ENCODE data around the gene ITLN1.

The ITLN1 gene

GRCh38 chr1:160830321-160831153, 54.4 kb downstream of the ITLN1 start:
- Histone ChIP-seq H3K36me3 (ENCODE audit: insufficient read depth, insufficient read length, low read length) (no peaks in the 10 kb centered on the region), H3K4me3 (ENCODE audit: insufficient read length, low read depth) (no peak overlapping the region), H3K4me1 (ENCODE audit: insufficient read depth, insufficient read length) (no peaks in the 10 kb centered on the region), H3K9me3 (ENCODE audit: insufficient read depth, low read length) (no peaks in the 10 kb centered on the region), H3K27me3 (ENCODE audit: insufficient read depth, insufficient read length) (no peaks in the 10 kb centered on the region), H3K9ac (ENCODE audit: insufficient read length, low read depth) (no peak overlapping the region)
- TF ChIP-seq YY1 (IDR thresholded peaks at IDR 0.05; ENCODE audit: insufficient read depth, insufficient read length) (no peak), ZNF274 (IDR thresholded peaks at IDR 0.05; ENCODE audit: low read depth, low read length) (no peak), SUZ12 (IDR thresholded peaks at IDR 0.05; ENCODE audit: extremely low read depth, insufficient read depth, insufficient read length) (no peak)
- DNase-seq (ENCODE audit: low read depth, low spot score): peak; percentile 84

GRCh38 chr1:160829766-160830165, 55.2 kb downstream of the ITLN1 start:
- Histone ChIP-seq H3K36me3 (ENCODE audit: insufficient read depth, insufficient read length, low read length) (no peaks in the 10 kb centered on the region), H3K4me3 (ENCODE audit: insufficient read length, low read depth) (no peak overlapping the region), H3K4me1 (ENCODE audit: insufficient read depth, insufficient read length) (no peaks in the 10 kb centered on the region), H3K9ac (ENCODE audit: insufficient read length, low read depth) (no peak overlapping the region), H3K9me3 (ENCODE audit: insufficient read depth, low read length) (no peaks in the 10 kb centered on the region), H3K27me3 (ENCODE audit: insufficient read depth, insufficient read length) (no peaks in the 10 kb centered on the region)
- TF ChIP-seq ZNF274 (IDR thresholded peaks at IDR 0.05; ENCODE audit: low read depth, low read length): no peak
- no peak for TF ChIP-seq YY1 (IDR thresholded peaks at IDR 0.05; ENCODE audit: insufficient read depth, insufficient read length)
- TF ChIP-seq SUZ12 (IDR thresholded peaks at IDR 0.05; ENCODE audit: extremely low read depth, insufficient read depth, insufficient read length): no peak
- DNase-seq (ENCODE audit: low read depth, low spot score): no peak

DNA sequence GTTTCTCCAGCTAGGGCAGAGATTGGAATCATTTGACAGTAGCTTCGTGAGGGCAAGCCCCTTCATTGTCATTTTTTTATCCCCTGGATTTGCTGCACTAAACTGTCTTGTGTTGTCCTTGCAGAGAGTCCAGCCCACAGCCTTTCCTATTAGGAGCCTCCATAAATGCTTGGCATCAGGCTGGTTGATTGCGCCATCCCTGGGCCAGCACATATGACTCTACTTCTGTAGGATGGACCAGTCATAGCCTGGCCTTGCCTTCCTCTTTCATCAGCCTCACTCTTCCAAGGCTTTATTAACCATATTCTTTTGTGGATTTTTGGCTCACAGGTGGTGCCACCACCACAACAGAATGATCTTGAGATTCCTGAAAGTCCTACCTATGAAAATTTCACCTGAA, 57.6 kb downstream of the ITLN1 start:
- H3K9me3 ChIP-seq (ENCODE audit: insufficient read depth, low read length): no peaks in the 10 kb centered on the region
- no peak for TF ChIP-seq ZNF274 (IDR thresholded peaks at IDR 0.05; ENCODE audit: low read depth, low read length)
- no peak for TF ChIP-seq YY1 (IDR thresholded peaks at IDR 0.05; ENCODE audit: insufficient read depth, insufficient read length)
- TF ChIP-seq SUZ12 (IDR thresholded peaks at IDR 0.05; ENCODE audit: extremely low read depth, insufficient read depth, insufficient read length): no peak
- no peaks in the 10 kb centered on the region for H3K27me3 ChIP-seq (ENCODE audit: insufficient read depth, insufficient read length)
- H3K9ac ChIP-seq (ENCODE audit: insufficient read length, low read depth): no peak overlapping the region
- no peak overlapping the region for H3K4me3 ChIP-seq (ENCODE audit: insufficient read length, low read depth)
- no peaks in the 10 kb centered on the region for H3K4me1 ChIP-seq (ENCODE audit: insufficient read depth, insufficient read length)
- DNase-seq (ENCODE audit: low read depth, low spot score): no peak
- no peaks in the 10 kb centered on the region for H3K36me3 ChIP-seq (ENCODE audit: insufficient read depth, insufficient read length, low read length)

DNA sequence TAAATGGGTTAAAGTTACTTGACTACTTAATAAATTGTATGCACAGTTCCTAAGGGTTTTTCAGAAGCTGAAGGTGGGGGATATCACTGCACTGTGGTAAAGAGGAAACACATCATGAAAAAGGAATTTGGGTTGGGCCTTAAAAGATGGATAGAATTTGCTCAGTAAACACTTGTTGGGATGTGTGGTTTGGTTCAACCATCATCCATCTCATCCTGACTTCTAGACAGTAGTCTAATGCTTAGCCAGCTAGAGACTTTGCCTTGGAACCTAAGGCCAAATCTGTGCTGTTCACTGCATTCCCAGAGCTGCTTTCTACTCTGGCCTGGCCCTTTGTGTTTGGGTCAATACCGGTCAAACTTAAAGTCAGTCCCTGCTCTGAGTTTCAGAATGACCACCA, 58.4 kb downstream of the ITLN1 start:
- no peaks in the 10 kb centered on the region for H3K27me3 ChIP-seq (ENCODE audit: insufficient read depth, insufficient read length)
- DNase-seq (ENCODE audit: low read depth, low spot score): no peak
- H3K4me1 ChIP-seq (ENCODE audit: insufficient read depth, insufficient read length): no peaks in the 10 kb centered on the region
- no peaks in the 10 kb centered on the region for H3K36me3 ChIP-seq (ENCODE audit: insufficient read depth, insufficient read length, low read length)
- TF ChIP-seq ZNF274 (IDR thresholded peaks at IDR 0.05; ENCODE audit: low read depth, low read length) (no peak), YY1 (IDR thresholded peaks at IDR 0.05; ENCODE audit: insufficient read depth, insufficient read length) (no peak), SUZ12 (IDR thresholded peaks at IDR 0.05; ENCODE audit: extremely low read depth, insufficient read depth, insufficient read length) (no peak)
- H3K4me3 ChIP-seq (ENCODE audit: insufficient read length, low read depth): no peak overlapping the region
- H3K9me3 ChIP-seq (ENCODE audit: insufficient read depth, low read length): no peaks in the 10 kb centered on the region
- H3K9ac ChIP-seq (ENCODE audit: insufficient read length, low read depth): no peak overlapping the region

Data from NT2/D1 (cell line).